ENCODE results near the gene SLC66A3. TPM values are rescaled to one million over a fixed set of nuclear protein-coding genes. Genes with fewer than 3 reads are reported as not detected.

Gene SLC66A3
- total RNA-seq = 10 to 100 TPM; 36.1 to 39.6 TPM

DNA sequence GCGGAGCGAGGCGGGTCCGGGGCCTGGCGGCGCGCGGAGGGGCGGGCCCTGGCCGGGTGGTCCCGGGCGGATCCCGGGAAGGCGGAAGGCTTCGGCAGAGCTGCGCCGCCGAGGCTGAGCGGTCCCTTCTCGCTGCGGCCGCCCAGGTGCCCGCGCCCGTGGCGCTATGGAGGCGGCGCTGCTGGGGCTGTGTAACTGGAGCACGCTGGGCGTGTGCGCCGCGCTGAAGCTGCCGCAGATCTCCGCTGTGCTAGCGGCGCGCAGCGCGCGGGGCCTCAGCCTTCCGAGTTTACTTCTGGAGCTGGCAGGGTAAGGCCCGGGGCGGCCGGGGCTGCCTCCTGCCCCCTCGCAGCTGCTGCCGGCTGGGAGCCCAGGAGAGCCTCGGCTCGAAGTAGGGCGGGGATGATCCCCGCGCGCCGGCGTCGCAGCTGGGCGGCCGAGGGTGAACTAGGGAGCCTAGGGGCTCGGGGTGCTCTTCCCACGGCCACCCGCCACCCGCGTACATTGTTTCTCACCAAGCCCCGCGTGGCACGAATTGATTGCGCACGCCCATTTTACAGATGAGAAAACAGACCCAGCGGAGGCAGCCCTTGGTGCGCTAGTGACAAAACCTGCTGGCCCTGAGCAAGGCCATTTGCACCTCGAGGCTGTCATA lies at the start of gene SLC66A3:
SLC66A3 (plus strand) TSS at position 87 of the 655 bp plus-strand sequence; CDS start at position 167, 80 bp downstream.

Other genes with a start within 250 kb of the SLC66A3 start
- gene KCNF1, start 243.5 kb upstream of the SLC66A3 start, total RNA-seq = under 1 TPM in 1 of 2 donors, not detected in 1; under 0.01 TPM
- gene ROCK2, start 189.2 kb downstream of the SLC66A3 start, total RNA-seq = 10 to 100 TPM; 18.6 to 22.3 TPM